Raji (cell line): ENCODE data around the gene SLC34A1.
A peak's percentile ranks its signal among the peaks of the same experiment; 100 is the strongest.

Experiments
- POLR2A ChIP-seq: IDR thresholded peaks from 2 replicates; pipeline ENCODE4 v1.6.1; 2011; ENCODE audit warnings: low read depth, low read length, control low read depth; ENCODE audit not compliant: insufficient read depth

Gene SLC34A1

DNA sequence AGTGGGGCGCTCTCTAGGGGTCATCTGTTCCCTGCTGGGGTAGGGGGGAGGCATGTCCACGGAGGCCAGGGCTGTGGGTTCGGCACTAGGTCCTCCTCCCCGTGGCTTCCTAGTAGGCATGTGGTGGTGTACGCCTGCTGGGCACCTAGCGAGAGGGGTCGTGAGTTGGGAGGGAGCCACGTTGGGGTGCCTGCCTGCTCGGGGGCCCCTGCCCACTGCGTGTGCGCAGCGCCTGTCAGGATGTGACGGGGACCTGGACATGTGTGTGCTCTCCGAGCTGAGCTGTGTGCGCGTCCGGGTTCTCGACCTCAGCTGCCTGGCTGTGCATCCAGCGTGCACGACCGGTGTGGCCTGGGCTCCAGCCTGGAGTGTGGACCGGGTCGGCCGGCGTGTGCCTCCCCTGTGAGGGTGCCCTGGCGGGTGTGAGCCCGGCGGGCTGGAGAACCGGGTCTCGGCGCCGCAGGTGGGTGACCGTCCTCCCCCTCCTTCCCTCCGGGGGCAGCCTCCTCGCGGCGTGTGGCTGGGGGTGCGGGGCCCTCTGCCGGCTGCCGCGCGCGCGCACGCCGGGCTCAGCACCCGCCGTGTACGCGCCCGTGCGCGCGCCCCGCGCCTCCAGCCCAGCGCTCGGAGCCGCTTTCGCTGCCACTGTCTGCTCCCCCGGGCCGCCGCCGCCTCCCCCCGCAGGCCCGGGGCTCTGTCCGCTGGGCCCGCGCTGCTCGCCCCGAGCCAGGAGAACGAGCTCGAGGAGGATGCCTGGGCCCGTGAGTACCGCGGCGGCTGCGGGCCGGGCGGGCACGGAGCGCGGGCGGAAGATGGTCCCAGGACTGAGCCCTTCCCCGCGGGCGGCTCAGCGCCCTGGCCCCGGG, 62.2 kb downstream of the SLC34A1 start, which contains the start of gene PRR7:
PRR7 (plus strand) TSS at position 615 of the 866 bp plus-strand sequence. CDS start 8,254 bp downstream, outside the sequence.
- TF ChIP-seq POLR2A = peak; percentile 74

- 0 out of 2 replicates have a peak, but pooled peaks have one; percentile 9 for TF ChIP-seq POLR2A
Measured at GRCh38 chr5:177447066-177447610, 62.9 kb downstream of the SLC34A1 start.

- TF ChIP-seq POLR2A = peak; percentile 45; the same call in 1 of the 2 replicates
Measured at GRCh38 chr5:177447611-177448243, 63.5 kb downstream of the SLC34A1 start.
